Effector CD4-positive, alpha-beta T cell (primary cell): ENCODE results near the gene RRH.

Experiments used
- DNase-seq: peaks from one replicate; pipeline ENCODE4 v3.0.0-alpha.2; 2020

RRH gene

GRCh38 chr4:109890076-109890475, 62.3 kb downstream of the RRH start:
- no peak for DNase-seq
